Putamen (tissue), 1 donor: ENCODE measurements around the gene SLAMF7.

ENCODE experiments used
- DNase-seq: peaks from one replicate; pipeline ENCODE4 v3.0.0-alpha.2; 2016; ENCODE audit warnings: low spot score

SLAMF7 gene

GRCh38 chr1:160745551-160745950 is 6.5 kb downstream of the SLAMF7 start:
- no peak for DNase-seq

GRCh38 chr1:160746836-160747500 is 7.9 kb downstream of the SLAMF7 start:
- DNase-seq, result no peak

- DNase-seq, result no peak
Observed at GRCh38 chr1:160747717-160748116, 8.7 kb downstream of the SLAMF7 start.

GRCh38 chr1:160748181-160748877 is 9.3 kb downstream of the SLAMF7 start:
- no peak for DNase-seq

GRCh38 chr1:160748878-160749269 is 9.8 kb downstream of the SLAMF7 start:
- no peak for DNase-seq

GRCh38 chr1:160750608-160751007 is 11.6 kb downstream of the SLAMF7 start:
- no peak for DNase-seq

GRCh38 chr1:160752406-160752805 is 13.4 kb downstream of the SLAMF7 start:
- DNase-seq, result no peak

GRCh38 chr1:160752924-160753323 is 13.9 kb downstream of the SLAMF7 start:
- DNase-seq, result no peak

- no peak for DNase-seq
Observed at GRCh38 chr1:160753594-160753993, 14.5 kb downstream of the SLAMF7 start.

- no peak for DNase-seq
Observed at GRCh38 chr1:160755461-160755860, 16.4 kb downstream of the SLAMF7 start.

GRCh38 chr1:160755911-160756848 is 17.1 kb downstream of the SLAMF7 start:
- DNase-seq, result no peak

- no peak for DNase-seq
Observed at GRCh38 chr1:160756849-160757201, 17.8 kb downstream of the SLAMF7 start.

GRCh38 chr1:160758521-160758920 is 19.5 kb downstream of the SLAMF7 start:
- DNase-seq, result no peak

GRCh38 chr1:160759740-160760139 is 20.7 kb downstream of the SLAMF7 start:
- DNase-seq, result no peak

GRCh38 chr1:160761046-160761445 is 22.0 kb downstream of the SLAMF7 start:
- no peak for DNase-seq

- DNase-seq, result no peak
Observed at GRCh38 chr1:160761886-160762285, 22.8 kb downstream of the SLAMF7 start.

GRCh38 chr1:160763993-160764392 is 24.9 kb downstream of the SLAMF7 start:
- DNase-seq, result no peak

GRCh38 chr1:160767395-160768294 is 28.6 kb downstream of the SLAMF7 start:
- DNase-seq, result no peak

- DNase-seq, result no peak
Observed at GRCh38 chr1:160768295-160768657, 29.2 kb downstream of the SLAMF7 start.

GRCh38 chr1:160772331-160772730 is 33.3 kb downstream of the SLAMF7 start:
- no peak for DNase-seq

GRCh38 chr1:160773093-160773492 is 34.0 kb downstream of the SLAMF7 start:
- DNase-seq, result no peak
